Epithelial cell of proximal tubule (primary cell): ENCODE results near the gene CHPF2. TPM values are rescaled to one million over a fixed set of nuclear protein-coding genes. Genes with fewer than 3 reads are reported as not detected.

Experiments
- DNase-seq: peaks from one replicate; pipeline ENCODE4 v3.0.0-alpha.2; 2011; ENCODE audit warnings: low read depth
- H3K4me3 ChIP-seq: 2 replicates; pipeline ENCODE4 v1.5.1; 2011; ENCODE audit warnings: low read depth, mild to moderate bottlenecking, low read length
- total RNA-seq: library from RNA; depleted of rRNA; stranded (reverse); fragments of >200 nt; gene quantifications from 2 replicates; pipeline ENCODE4 v1.2.3, GENCODE V29; 2015
- TF ChIP-seq, protein P1 (sequence below): conservative IDR thresholded peaks from 2 replicates; pipeline ENCODE4 v1.5.1; 2012; ENCODE audit warnings: low read depth, mild to moderate bottlenecking, low read length

Gene CHPF2
- total RNA-seq, 1 donor from 2014 or later: 40.1 TPM

DNA sequence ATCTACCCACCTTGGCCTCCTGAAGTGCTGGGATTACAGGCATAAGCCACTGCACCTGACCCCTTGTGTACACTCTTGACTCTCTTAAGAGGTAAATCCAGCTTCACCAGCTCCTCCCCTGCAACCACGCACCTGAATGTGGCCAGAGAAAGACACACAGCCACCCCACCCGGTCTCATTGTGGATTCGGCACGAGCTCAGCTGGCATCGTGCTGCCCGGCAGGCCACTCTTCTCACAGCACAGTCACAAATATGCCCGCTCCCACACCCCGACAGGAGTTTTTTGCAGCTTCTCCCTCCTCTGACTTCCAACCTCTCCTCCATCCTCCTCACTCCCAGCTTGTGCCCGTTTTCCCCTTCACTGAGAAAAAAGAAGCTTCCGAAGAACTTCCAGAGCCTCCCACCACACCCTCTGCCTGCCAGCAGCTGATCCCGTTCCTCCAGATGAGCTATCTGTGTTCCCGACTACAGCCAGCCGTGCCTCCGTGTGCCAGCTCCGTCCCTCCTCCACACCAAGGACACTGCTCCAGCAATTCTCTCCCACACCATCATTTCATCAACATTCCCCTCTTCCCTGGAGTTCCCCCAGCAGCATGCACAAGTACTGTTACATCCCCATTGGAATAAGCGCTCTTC, 24.2 kb downstream of the CHPF2 start:
- no peak for DNase-seq
- no peak overlapping the region for H3K4me3 ChIP-seq
- TF ChIP-seq, protein P1, sequence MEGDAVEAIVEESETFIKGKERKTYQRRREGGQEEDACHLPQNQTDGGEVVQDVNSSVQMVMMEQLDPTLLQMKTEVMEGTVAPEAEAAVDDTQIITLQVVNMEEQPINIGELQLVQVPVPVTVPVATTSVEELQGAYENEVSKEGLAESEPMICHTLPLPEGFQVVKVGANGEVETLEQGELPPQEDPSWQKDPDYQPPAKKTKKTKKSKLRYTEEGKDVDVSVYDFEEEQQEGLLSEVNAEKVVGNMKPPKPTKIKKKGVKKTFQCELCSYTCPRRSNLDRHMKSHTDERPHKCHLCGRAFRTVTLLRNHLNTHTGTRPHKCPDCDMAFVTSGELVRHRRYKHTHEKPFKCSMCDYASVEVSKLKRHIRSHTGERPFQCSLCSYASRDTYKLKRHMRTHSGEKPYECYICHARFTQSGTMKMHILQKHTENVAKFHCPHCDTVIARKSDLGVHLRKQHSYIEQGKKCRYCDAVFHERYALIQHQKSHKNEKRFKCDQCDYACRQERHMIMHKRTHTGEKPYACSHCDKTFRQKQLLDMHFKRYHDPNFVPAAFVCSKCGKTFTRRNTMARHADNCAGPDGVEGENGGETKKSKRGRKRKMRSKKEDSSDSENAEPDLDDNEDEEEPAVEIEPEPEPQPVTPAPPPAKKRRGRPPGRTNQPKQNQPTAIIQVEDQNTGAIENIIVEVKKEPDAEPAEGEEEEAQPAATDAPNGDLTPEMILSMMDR: no peak

DNA sequence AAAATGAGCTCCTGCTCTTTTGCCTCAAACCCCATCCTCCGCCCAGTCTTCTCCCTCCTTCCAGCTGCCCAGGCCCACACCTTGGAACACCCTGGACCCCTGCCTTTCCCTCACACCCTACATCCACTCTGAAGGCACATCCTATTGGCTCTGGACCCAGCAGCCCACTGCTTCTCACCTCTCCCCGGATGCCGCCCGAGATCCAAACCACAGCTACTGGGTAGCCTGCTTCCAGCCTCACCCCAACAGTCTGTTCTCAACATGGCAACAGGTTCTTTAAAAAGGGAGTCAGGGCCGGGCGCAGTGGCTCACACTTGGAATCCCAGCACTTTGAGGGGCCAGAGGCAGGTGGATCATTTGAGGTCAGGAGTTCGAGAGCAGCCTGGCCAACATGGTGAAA, 25.7 kb downstream of the CHPF2 start:
- H3K4me3 ChIP-seq: no peak overlapping the region
- DNase-seq: no peak
- TF ChIP-seq, protein P1: no peak

DNA sequence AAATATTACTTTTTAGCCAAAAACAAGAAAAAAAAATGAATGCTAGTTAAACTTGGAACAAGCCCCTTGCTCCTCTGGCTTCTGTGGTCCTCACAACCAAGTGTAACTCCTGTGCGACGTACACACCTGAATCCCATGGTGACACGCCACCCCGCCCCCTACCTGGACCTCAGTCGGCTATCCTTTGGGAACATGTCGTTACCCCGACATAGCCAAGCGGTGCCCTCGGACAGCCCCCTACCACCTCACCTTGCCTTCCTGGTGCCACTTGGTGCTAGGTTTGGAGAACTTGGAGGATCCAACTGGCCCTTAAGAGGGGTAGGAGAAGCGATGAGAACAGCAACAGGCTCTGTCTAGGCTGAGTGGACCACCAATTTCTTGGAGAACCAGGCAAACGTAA, 28.2 kb downstream of the CHPF2 start:
- DNase-seq: no peak
- TF ChIP-seq, protein P1: no peak
- no peak overlapping the region for H3K4me3 ChIP-seq

DNA sequence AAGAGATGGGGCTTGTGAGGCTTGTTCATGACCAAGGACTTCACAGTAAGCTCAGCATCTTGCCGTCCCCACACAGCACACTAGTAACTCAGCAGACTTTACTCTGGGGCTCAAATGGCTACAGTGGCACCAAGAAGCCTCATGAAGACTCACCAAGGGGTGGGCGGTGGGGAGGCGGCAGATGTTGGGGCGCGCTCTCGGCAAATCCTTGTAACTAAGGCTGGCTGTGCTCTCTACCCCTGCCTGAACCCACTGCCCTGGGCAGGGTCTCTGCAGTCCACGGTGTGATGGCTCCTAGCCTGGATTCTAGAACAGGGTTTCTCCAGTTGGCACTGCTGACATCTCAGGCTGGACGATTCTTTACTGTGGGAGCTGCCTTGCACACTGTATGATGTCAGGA, 28.6 kb downstream of the CHPF2 start:
- TF ChIP-seq, protein P1: no peak
- no peak overlapping the region for H3K4me3 ChIP-seq
- DNase-seq: no peak

DNA sequence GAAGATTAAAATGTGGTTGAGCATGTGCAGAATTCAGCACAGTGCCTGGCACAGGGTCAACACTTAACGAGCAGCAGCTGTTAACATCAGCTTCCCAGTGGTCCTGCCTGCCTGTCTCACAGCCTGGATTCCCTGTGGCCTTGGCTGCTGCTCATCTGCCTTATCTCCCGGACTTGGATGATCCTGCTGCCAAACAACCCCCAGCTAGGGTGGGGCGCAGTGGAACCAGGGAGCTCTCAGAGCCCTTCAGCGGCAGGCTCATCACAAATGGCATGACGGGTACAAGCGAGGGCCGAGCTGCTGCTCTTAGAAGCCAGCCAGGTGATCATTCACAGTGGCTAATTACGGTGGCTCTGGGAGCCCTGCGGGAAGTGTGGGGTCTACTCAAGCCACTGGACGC, 29.2 kb downstream of the CHPF2 start:
- TF ChIP-seq, protein P1: no peak
- no peak overlapping the region for H3K4me3 ChIP-seq

DNA sequence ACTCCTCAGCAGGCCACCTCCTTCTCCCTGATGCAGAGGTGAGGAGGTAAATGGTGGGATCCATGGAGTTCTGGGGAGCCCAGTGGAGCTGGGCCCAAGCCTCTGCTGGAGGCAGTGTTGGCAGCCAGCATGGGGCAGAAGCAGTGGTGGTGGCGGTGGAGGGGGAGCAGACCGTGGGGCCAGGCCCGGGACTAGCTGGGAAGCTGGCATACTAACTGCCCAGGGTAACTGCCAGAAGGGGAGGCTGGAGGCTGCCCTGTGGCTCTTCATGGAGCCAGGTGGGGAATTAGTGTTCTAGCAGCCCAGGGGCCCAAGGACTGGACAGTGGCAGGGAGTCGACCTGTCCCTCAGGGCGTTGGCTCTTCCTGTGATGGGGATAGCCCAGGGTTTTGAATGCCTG, 32.3 kb downstream of the CHPF2 start:
- TF ChIP-seq, protein P1: no peak
- no peak overlapping the region for H3K4me3 ChIP-seq
- no peak for DNase-seq

More for the DNA sequence above, 29.2 kb downstream of the CHPF2 start:
- DNase-seq: no peak

DNA sequence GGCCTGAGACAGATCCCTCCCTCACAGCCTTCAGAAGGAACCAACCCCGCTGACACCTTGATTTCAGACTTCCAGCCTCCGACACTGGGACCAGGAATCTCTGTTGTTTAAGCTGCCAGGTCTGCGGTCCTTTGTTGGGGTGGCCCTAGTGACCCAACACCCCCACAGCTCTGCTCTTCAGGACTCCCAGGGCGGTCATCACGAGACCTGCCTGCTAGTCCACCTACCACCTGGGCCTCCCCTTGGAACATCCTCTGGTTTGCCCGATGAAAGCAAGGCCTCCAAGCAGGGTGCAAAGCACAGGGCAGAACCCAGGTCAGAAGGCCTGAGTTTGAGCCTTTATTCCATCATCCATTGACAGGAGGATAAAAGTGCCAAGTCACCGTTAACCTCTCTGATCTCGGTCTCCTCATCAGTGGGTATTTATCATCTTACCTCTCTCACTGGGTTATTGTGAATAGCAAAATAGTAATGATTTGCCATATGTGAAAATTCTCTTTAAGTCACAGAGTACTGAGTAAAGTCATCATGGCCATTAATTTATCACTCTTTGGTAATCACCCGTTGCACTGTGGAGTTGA, 33.2 kb downstream of the CHPF2 start:
- no peak overlapping the region for H3K4me3 ChIP-seq
- TF ChIP-seq, protein P1: no peak
- no peak for DNase-seq
